Testis (tissue), 3 donors: Measurements from ENCODE around the gene DHCR7. TPM values are rescaled to one million over a fixed set of nuclear protein-coding genes. Genes with fewer than 3 reads are reported as not detected.

Experiments used
- DNase-seq: peaks from one replicate; pipeline ENCODE4 v3.0.0-alpha.2; 2019
- H3K27ac ChIP-seq, 2 donors: fragments of 200-600 bp; sonication (generic); one replicate each; pipeline ENCODE4 v1.5.1; 2019
- H3K27me3 ChIP-seq: fragments of 200-600 bp; sonication (generic); one replicate; pipeline ENCODE4 v1.5.1; 2019
- H3K36me3 ChIP-seq: fragments of 200-600 bp; sonication (generic); one replicate; pipeline ENCODE4 v1.5.1; 2017; ENCODE audit warnings: low read depth; ENCODE audit errors: missing control alignments
- H3K4me1 ChIP-seq: fragments of 200-600 bp; sonication (generic); one replicate; pipeline ENCODE4 v1.5.1; 2019
- H3K4me3 ChIP-seq, 2 donors: fragments of 200-600 bp; sonication (generic); one replicate each; pipeline ENCODE4 v1.5.1; 2017 to 2019
- H3K9me3 ChIP-seq: fragments of 200-600 bp; sonication (generic); one replicate; pipeline ENCODE4 v1.5.1; 2017
- POLR2A ChIP-seq: fragments of 450-650 bp; IDR thresholded peaks from one replicate; pipeline ENCODE4 v1.6.1; 2017; ENCODE audit warnings: antibody characterized with exemption, mild to moderate bottlenecking, moderate library complexity
- whole genome bisulfite sequencing, 2 donors: methylation state at CpG; one replicate each; pipeline ENCODE4 v1.1.5; 2018; 5-methylcytosine and 5-hydroxymethylcytosine counted together
- intact Hi-C: fragments of 100-400 bp; cut with DNase I; formaldehyde crosslinking; loops from one replicate; pipeline ENCODE4 v1.15.1; 2023; ENCODE audit warnings: low total_unique reads
- microRNA-seq, 2 donors: library from miRNA; unstranded; fragments of <30 nt; microRNA quantifications; one replicate each; pipeline ENCODE4, GENCODE V29; 2016; ENCODE audit warnings: borderline number of aligned reads in 2 of 2, borderline replicate concordance in 1 of 2
- polyA plus RNA-seq: library from polyadenylated mRNA; stranded (reverse); fragments of 350-450 nt; fragmentation: Illumina TruSeq; extraction: RNeasy Lipid Tissue Mini Kit (QIAGEN cat#74804); gene quantifications from one replicate; pipeline ENCODE4 v1.2.3, GENCODE V29; 2014; ENCODE audit warnings: low read depth, low replicate concordance; ENCODE audit not compliant: insufficient read depth
- small RNA-seq, 2 donors: library from RNA; depleted of rRNA; stranded (forward); fragments of <200 nt; gene quantifications; one replicate each; pipeline ENCODE3, GENCODE V24; 2016
- total RNA-seq, 2 donors: library from RNA; depleted of rRNA; stranded (reverse); fragments of >200 nt; gene quantifications; one replicate each; pipeline ENCODE4 v1.2.3, GENCODE V29; 2016
- TF ChIP-seq, protein P1 (sequence below), 3 experiments: fragments of 450-650 bp in 2 of 3; fragments of 200-600 bp in 1 of 3; sonication (generic) in 1 of 3; IDR thresholded peaks; one replicate each; pipeline ENCODE4 v1.5.1; 2016 to 2019; ENCODE audit warnings: antibody characterized with exemption in 3 of 3, mild to moderate bottlenecking in 2 of 3, moderate library complexity in 1 of 3

DHCR7 gene
- total and polyA plus RNA-seq, 3 donors from 2014 or later, result 54.2 to 101 (median 65.3) TPM

DNA sequence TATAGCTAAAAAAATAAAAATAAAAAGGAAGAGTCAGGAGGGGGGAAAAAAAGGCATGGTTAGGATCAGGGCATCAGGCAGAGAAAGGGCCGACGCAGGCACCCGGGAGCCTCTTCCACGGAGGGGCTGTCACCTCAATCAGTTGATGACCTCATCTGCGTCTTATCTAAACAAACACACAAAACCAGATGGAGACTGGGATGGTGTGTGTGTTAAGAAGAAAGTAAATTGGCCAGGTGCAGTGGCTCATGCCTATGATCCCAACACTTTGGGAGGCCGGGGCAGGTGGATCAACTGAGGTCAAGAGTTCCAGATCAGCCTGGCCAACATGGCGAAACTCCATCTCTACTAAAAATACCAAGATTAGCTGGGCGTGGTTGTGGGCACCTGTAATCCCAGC, 63.6 kb downstream of the DHCR7 start:
- WGBS, 2 donors, result 69 to 76% methylated on average over 8 of the region's 8 CpGs
- TF ChIP-seq POLR2A, result no peak
- TF ChIP-seq, protein P1, sequence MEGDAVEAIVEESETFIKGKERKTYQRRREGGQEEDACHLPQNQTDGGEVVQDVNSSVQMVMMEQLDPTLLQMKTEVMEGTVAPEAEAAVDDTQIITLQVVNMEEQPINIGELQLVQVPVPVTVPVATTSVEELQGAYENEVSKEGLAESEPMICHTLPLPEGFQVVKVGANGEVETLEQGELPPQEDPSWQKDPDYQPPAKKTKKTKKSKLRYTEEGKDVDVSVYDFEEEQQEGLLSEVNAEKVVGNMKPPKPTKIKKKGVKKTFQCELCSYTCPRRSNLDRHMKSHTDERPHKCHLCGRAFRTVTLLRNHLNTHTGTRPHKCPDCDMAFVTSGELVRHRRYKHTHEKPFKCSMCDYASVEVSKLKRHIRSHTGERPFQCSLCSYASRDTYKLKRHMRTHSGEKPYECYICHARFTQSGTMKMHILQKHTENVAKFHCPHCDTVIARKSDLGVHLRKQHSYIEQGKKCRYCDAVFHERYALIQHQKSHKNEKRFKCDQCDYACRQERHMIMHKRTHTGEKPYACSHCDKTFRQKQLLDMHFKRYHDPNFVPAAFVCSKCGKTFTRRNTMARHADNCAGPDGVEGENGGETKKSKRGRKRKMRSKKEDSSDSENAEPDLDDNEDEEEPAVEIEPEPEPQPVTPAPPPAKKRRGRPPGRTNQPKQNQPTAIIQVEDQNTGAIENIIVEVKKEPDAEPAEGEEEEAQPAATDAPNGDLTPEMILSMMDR (IDR thresholded peaks at IDR 0.05), result no peak

More for the DNA sequence above, 63.6 kb downstream of the DHCR7 start:
- H3K36me3 ChIP-seq, result no peaks in the 10 kb centered on the region
- no peak overlapping the region for H3K27ac ChIP-seq
- no peaks in the 10 kb centered on the region for H3K9me3 ChIP-seq
- intact Hi-C loops, result no loop called here
- no peaks in the 10 kb centered on the region for H3K27me3 ChIP-seq
- no peaks in the 10 kb centered on the region for H3K4me1 ChIP-seq
- H3K4me3 ChIP-seq, result no peak overlapping the region
- DNase-seq, result no peak

Small RNA genes within 50 kb of the gene (microRNA-seq; reads per million reads assigned to microRNA genes)
- 0 reads per million in 2 donors for gene MIR6754

Small RNA genes within 50 kb of the gene (small RNA-seq; reads per million reads assigned to genes)
- gene MIR6754, result 0 reads per million in 2 donors

Other genes starting within 250 kb of the DHCR7 start
- gene SHANK2, start 195.8 kb downstream of the DHCR7 start, total RNA-seq, result 10 to 100 TPM in 1 of 2 donors, 1 to 10 TPM in 1; 8.0 to 13.9 TPM
- gene SHANK2, start 195.8 kb downstream of the DHCR7 start, polyA plus RNA-seq, result 4.3 TPM
- 10 to 100 TPM; 75.7 to 91.2 TPM for gene NADSYN1, start 4.8 kb upstream of the DHCR7 start, total RNA-seq
- gene NADSYN1, start 4.8 kb upstream of the DHCR7 start, polyA plus RNA-seq, result 79.4 TPM
- 1 to 10 TPM in 1 of 2 donors, under 1 TPM in 1; 0.94 to 1.7 TPM for gene KRTAP5-7, start 78.9 kb upstream of the DHCR7 start, total RNA-seq
- gene KRTAP5-7, start 78.9 kb upstream of the DHCR7 start, polyA plus RNA-seq, result 1.7 TPM
- 1 to 10 TPM in 1 of 2 donors, under 1 TPM in 1; 0.39 to 1.1 TPM for gene KRTAP5-8, start 89.6 kb upstream of the DHCR7 start, total RNA-seq
- not detected for gene KRTAP5-8, start 89.6 kb upstream of the DHCR7 start, polyA plus RNA-seq
- gene KRTAP5-9, start 100.0 kb upstream of the DHCR7 start, total RNA-seq, result 1 to 10 TPM; 1.4 to 3.6 TPM
- 1.5 TPM for gene KRTAP5-9, start 100.0 kb upstream of the DHCR7 start, polyA plus RNA-seq
- not detected for gene KRTAP5-10, start 117.2 kb upstream of the DHCR7 start, total RNA-seq
- gene KRTAP5-10, start 117.2 kb upstream of the DHCR7 start, polyA plus RNA-seq, result 0.28 TPM
- gene KRTAP5-11, start 134.5 kb upstream of the DHCR7 start, total RNA-seq, result not detected
- not detected for gene KRTAP5-11, start 134.5 kb upstream of the DHCR7 start, polyA plus RNA-seq